Uterus (tissue), 4 donors: ENCODE data around the gene RIPOR1. TPM values are rescaled to one million over a fixed set of nuclear protein-coding genes. Genes with fewer than 3 reads are reported as not detected.

ENCODE experiments used
- DNase-seq, 2 donors: peaks; one replicate each; pipeline ENCODE4 v3.0.0-alpha.2; 2019 to 2020
- H3K27ac ChIP-seq, 2 donors: fragments of 200-600 bp; sonication (generic); 1 replicate in 1 of 2; 2 replicates in 1 of 2; pipeline ENCODE4 v1.5.1; 2016 to 2018
- H3K27me3 ChIP-seq, 2 donors: fragments of 200-600 bp; sonication (generic); one replicate each; pipeline ENCODE4 v1.5.1; 2018 to 2019; ENCODE audit warnings: control low read depth in 1 of 2
- H3K36me3 ChIP-seq, 2 donors: fragments of 200-600 bp; sonication (generic); one replicate each; pipeline ENCODE4 v1.5.1; 2019; ENCODE audit warnings: control low read depth in 1 of 2
- H3K4me1 ChIP-seq, 2 donors: fragments of 200-600 bp; sonication (generic); one replicate each; pipeline ENCODE4 v1.5.1; 2018 to 2019; ENCODE audit warnings: control low read depth in 1 of 2
- H3K4me3 ChIP-seq, 2 donors: fragments of 200-600 bp; sonication (generic); 1 replicate in 1 of 2; 2 replicates in 1 of 2; pipeline ENCODE4 v1.5.1; 2018 to 2019; ENCODE audit warnings: mild to moderate bottlenecking in 1 of 2
- H3K9me3 ChIP-seq, 2 donors: fragments of 200-600 bp; sonication (generic); one replicate each; pipeline ENCODE4 v1.5.1; 2019; ENCODE audit warnings: control low read depth in 1 of 2
- CTCF ChIP-seq, 4 experiments: fragments of 200-600 bp in 2 of 4; fragments of 450-650 bp in 2 of 4; sonication (generic) in 2 of 4; IDR thresholded peaks; one replicate each; pipeline ENCODE4 v1.5.1; 2016 to 2019; ENCODE audit warnings: antibody characterized with exemption in 4 of 4, mild to moderate bottlenecking in 2 of 4, moderate library complexity in 1 of 4
- POLR2A ChIP-seq, 2 donors: fragments of 450-650 bp; IDR thresholded peaks; one replicate each; pipeline ENCODE4 v1.6.1; 2016; ENCODE audit warnings: antibody characterized with exemption in 2 of 2, mild to moderate bottlenecking in 1 of 2, moderate library complexity in 1 of 2
- intact Hi-C: fragments of 100-400 bp; cut with DNase I; formaldehyde crosslinking; loops from one replicate; pipeline ENCODE4 v1.15.1; 2023; ENCODE audit warnings: low total_unique reads
- total RNA-seq, 4 donors: library from RNA; depleted of rRNA in 3 of 4; stranded (reverse); fragments of >200 nt in 3 of 4; gene quantifications; one replicate each; pipeline versions ENCODE4 v1.1.0 to v1.2.4, GENCODE V29; 2014 to 2023
- donor health status: DM: yes; HTN: yes; CAD: no.

Gene RIPOR1
- total RNA-seq, 4 donors from 2014 or later = 48.2 to 137 (median 57.4) TPM

GRCh38 chr16:67543036-67543435 lies 14.4 kb downstream of the RIPOR1 start:
- H3K4me3 ChIP-seq = no peak overlapping the region
- H3K4me1 ChIP-seq = peaks cover 0 to 18% of the 10 kb centered on the region in 2 donors
- H3K36me3 ChIP-seq = no peaks in the 10 kb centered on the region
- peak overlapping the region in 1 of 2 donors; percentile 44 for H3K27ac ChIP-seq
- H3K9me3 ChIP-seq = no peaks in the 10 kb centered on the region
- DNase-seq = no peak
- no peaks in the 10 kb centered on the region for H3K27me3 ChIP-seq
- intact Hi-C loops = no loop called here
- no peak for TF ChIP-seq POLR2A (IDR thresholded peaks at IDR 0.05)

- no peak for DNase-seq
- H3K9me3 ChIP-seq = no peaks in the 10 kb centered on the region
- peaks cover 0 to 13% of the 10 kb centered on the region in 2 donors for H3K4me1 ChIP-seq
- intact Hi-C loops = no loop called here
- TF ChIP-seq CTCF (IDR thresholded peaks at IDR 0.05) = no peak
- no peak for TF ChIP-seq POLR2A (IDR thresholded peaks at IDR 0.05)
- H3K36me3 ChIP-seq = no peaks in the 10 kb centered on the region
- H3K27ac ChIP-seq = no peak overlapping the region
- no peak overlapping the region for H3K4me3 ChIP-seq
- no peaks in the 10 kb centered on the region for H3K27me3 ChIP-seq
Observed at GRCh38 chr16:67543582-67543981, 15.0 kb downstream of the RIPOR1 start.

GRCh38 chr16:67544329-67544841 lies 15.8 kb downstream of the RIPOR1 start:
- Histone ChIP-seq H3K27me3 (no peaks in the 10 kb centered on the region), H3K4me1 (peaks cover 0 to 6% of the 10 kb centered on the region in 2 donors), H3K27ac (no peak overlapping the region), H3K36me3 (no peaks in the 10 kb centered on the region), H3K4me3 (no peak overlapping the region), H3K9me3 (no peaks in the 10 kb centered on the region)
- intact Hi-C loops = no loop called here
- no peak for TF ChIP-seq POLR2A (IDR thresholded peaks at IDR 0.05)
- no peak for TF ChIP-seq CTCF (IDR thresholded peaks at IDR 0.05)
- DNase-seq = no peak

DNA sequence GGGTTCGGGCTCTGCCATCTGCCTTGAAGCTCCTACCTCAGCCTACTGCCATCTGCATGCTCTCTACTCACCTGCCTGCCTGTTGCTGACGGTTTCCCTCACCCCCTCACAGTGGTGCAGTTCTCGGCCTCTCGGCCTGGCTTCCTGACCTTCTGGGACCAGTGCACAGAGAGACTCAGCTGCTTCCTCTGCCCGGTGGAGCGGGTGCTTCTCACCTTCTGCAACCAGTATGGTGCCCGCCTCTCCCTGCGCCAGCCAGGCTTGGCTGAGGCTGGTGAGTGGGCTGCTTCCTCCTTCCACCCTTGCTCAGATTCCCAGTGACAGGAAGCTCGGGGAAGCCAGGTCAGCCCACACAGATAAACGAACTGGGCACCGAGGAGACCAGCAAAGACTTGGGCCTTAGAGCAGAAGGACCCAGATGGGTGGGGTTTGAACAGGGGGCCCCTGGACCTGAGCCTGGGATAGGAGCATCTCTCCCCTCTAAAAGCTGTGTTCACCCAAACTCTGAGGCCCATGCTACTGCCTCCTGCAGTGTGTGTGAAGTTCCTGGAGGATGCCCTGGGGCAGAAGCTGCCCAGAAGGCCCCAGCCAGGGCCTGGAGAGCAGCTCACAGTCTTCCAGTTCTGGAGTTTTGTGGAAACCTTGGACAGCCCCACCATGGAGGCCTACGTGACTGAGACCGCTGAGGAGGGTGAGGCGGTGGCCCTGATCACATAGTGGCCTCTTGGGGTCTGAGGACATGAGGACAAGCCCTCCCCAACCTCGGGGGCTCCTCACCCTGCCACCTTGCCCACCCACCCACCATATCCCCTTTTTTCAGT lies 16.4 kb downstream of the RIPOR1 start:
- Histone ChIP-seq H3K27ac (no peak overlapping the region), H3K9me3 (no peaks in the 10 kb centered on the region), H3K4me3 (no peak overlapping the region), H3K27me3 (no peaks in the 10 kb centered on the region), H3K36me3 (no peaks in the 10 kb centered on the region), H3K4me1 (peaks cover 0 to 6% of the 10 kb centered on the region in 2 donors)
- no peak for TF ChIP-seq POLR2A (IDR thresholded peaks at IDR 0.05)
- TF ChIP-seq CTCF (IDR thresholded peaks at IDR 0.05) = no peak
- no peak for DNase-seq
- intact Hi-C loops = no loop called here

DNA sequence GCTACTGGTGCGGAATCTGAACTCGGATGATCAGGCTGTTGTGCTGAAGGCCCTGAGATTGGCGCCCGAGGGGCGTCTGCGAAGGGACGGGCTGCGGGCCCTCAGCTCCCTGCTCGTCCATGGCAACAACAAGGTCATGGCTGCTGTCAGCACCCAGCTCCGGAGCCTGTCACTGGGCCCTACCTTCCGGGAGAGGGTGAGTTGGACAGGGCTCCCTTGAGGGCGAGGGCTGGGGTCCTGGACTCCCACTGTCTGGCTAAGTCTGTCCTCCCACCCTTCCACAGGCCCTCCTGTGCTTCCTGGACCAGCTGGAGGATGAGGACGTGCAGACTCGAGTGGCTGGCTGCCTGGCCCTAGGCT lies 17.0 kb downstream of the RIPOR1 start:
- DNase-seq = no peak
- H3K4me3 ChIP-seq = no peak overlapping the region
- H3K36me3 ChIP-seq = no peaks in the 10 kb centered on the region
- TF ChIP-seq POLR2A (IDR thresholded peaks at IDR 0.05) (no peak), CTCF (IDR thresholded peaks at IDR 0.05) (no peak)
- H3K27ac ChIP-seq = no peak overlapping the region
- intact Hi-C loops = no loop called here
- no peaks in the 10 kb centered on the region for H3K27me3 ChIP-seq
- H3K4me1 ChIP-seq = peaks cover 0 to 6% of the 10 kb centered on the region in 2 donors
- no peaks in the 10 kb centered on the region for H3K9me3 ChIP-seq
